ENCODE results near the gene KCNQ1.

Gene KCNQ1

GRCh38 chr11:2780850-2781407, 336.1 kb downstream of the KCNQ1 start:
- no peak for DNase-seq (ENCODE audit: low read depth)

GRCh38 chr11:2781408-2782274, 336.8 kb downstream of the KCNQ1 start:
- DNase-seq (ENCODE audit: low read depth): no peak

GRCh38 chr11:2782769-2783168, 338.0 kb downstream of the KCNQ1 start:
- no peak for DNase-seq (ENCODE audit: low read depth)

- DNase-seq (ENCODE audit: low read depth): no peak
These were observed 338.8 kb downstream of the KCNQ1 start for GRCh38 chr11:2783536-2784082.

- no peak for DNase-seq (ENCODE audit: low read depth)
These were observed 343.0 kb downstream of the KCNQ1 start for GRCh38 chr11:2787816-2788167.

GRCh38 chr11:2788168-2789071, 343.6 kb downstream of the KCNQ1 start:
- DNase-seq (ENCODE audit: low read depth): no peak

- DNase-seq (ENCODE audit: low read depth): no peak
These were observed 344.5 kb downstream of the KCNQ1 start for GRCh38 chr11:2789331-2789730.

GRCh38 chr11:2789791-2790567, 345.2 kb downstream of the KCNQ1 start:
- DNase-seq (ENCODE audit: low read depth): no peak

GRCh38 chr11:2790568-2790921, 345.7 kb downstream of the KCNQ1 start:
- no peak for DNase-seq (ENCODE audit: low read depth)

- no peak for DNase-seq (ENCODE audit: low read depth)
These were observed 346.3 kb downstream of the KCNQ1 start for GRCh38 chr11:2791139-2791520.

- DNase-seq (ENCODE audit: low read depth): no peak
These were observed 346.9 kb downstream of the KCNQ1 start for GRCh38 chr11:2791521-2792380.

GRCh38 chr11:2792381-2793250, 347.8 kb downstream of the KCNQ1 start:
- DNase-seq (ENCODE audit: low read depth): no peak

GRCh38 chr11:2793701-2794045, 348.9 kb downstream of the KCNQ1 start:
- no peak for DNase-seq (ENCODE audit: low read depth)

- DNase-seq (ENCODE audit: low read depth): no peak
These were observed 349.5 kb downstream of the KCNQ1 start for GRCh38 chr11:2794046-2794967.

- no peak for DNase-seq (ENCODE audit: low read depth)
These were observed 350.1 kb downstream of the KCNQ1 start for GRCh38 chr11:2794968-2795322.

GRCh38 chr11:2795491-2795991, 350.7 kb downstream of the KCNQ1 start:
- DNase-seq (ENCODE audit: low read depth): no peak

GRCh38 chr11:2796091-2796490, 351.3 kb downstream of the KCNQ1 start:
- no peak for DNase-seq (ENCODE audit: low read depth)

- DNase-seq (ENCODE audit: low read depth): no peak
These were observed 351.8 kb downstream of the KCNQ1 start for GRCh38 chr11:2796508-2797113.
